DMS53 treated with DMSO at 0.1 percent for 48 hours (cell line): ENCODE data around the gene CHGA.

Source experiments
- DNase-seq: peaks from one replicate; lab custom pipeline; 2025; ENCODE audit not compliant: unreplicated experiment; lab: John Stamatoyannopoulos, UW

The CHGA gene

GRCh38 chr14:92929689-92930608 is 7.0 kb downstream of the CHGA start:
- no peak for DNase-seq

- DNase-seq = no peak
These were observed 8.0 kb downstream of the CHGA start for GRCh38 chr14:92930737-92931602.

DNA sequence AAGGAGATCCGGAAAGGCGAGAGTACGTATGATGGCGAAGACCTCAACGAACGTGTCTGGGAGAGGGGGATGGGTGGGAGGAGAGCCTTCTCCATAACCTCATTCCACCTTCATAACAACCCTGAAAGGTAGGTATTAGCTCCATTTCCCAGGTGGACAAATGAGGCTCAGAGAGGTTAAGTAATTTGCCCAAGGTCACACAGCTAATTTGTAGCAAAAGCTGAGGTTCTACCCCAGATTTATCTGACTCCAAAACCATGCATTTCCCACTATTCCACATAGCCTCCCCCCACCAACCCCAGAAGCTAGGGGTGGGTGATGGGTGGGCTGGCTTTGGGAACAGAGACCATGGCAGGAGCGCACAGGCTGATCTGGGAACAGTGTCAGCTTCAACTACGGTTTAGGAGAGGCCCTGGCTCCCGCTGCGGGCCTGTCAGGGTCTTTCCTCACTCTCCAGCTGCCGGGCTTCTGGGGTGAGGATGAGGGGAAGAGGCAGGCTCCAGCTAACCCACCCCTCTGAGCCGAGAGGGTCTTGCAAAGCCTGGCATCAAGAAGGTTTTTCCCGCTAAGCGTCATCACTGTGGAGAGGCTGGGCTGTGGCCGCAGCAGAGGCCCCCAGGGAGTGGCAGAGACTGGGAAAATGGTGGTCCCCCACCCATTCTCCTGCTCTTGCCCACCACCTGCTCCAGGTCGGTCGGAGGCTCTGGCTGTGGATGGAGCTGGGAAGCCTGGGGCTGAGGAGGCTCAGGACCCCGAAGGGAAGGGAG is 8.9 kb downstream of the CHGA start:
- no peak for DNase-seq

DNA sequence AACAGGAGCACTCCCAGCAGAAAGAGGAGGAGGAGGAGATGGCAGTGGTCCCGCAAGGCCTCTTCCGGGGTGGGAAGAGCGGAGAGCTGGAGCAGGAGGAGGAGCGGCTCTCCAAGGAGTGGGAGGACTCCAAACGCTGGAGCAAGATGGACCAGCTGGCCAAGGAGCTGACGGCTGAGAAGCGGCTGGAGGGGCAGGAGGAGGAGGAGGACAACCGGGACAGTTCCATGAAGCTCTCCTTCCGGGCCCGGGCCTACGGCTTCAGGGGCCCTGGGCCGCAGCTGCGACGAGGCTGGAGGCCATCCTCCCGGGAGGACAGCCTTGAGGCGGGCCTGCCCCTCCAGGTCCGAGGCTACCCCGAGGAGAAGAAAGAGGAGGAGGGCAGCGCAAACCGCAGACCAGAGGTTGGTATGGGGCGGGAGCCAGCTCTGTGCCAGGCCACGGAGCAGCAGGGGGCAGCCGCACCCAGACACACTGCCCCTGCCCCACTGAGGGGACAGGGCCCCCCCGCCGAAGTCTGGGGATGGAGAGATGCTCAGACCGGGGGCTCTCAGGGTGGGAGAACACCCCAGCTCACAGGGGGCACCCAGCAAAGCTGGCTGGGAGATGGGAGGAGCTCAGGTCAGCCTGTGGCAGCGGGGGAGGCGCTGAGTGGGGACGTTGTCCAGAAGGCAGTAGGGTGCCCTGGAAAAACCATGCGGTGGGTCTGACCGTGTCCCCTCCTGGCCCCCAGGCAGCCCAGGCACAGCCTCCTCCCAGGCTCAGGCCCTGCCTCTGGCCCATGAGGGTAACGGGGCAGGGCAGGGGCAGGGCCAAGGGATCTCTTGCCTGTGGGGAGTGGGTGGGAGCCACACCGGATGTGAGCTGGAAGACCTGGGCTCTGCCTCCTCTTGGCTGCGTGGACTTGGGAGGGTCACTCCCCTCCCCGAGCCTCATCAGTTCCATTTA is 9.8 kb downstream of the CHGA start:
- no peak for DNase-seq

GRCh38 chr14:92933481-92933880 is 10.5 kb downstream of the CHGA start:
- DNase-seq = no peak

- DNase-seq = no peak
These were observed 11.5 kb downstream of the CHGA start for GRCh38 chr14:92934196-92935085.

DNA sequence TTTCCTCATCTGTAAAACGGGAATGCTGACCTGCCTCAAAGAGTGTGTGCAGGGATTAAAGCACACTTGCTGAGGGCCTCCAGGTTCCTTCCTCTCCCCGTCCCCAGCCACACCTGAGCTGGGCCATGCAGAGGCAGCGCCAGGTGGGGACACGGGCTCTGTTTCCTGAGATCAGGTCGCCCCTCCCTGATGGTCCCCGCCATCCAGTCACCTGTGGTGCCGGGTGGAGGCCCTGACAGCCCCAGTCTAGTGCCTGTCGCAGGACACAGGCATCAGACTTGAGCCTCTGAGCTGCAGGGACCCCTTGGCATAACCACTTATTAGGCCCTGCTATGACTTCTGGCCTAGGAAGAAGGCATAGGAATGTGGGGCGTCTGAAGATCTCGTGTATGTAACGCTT is 12.5 kb downstream of the CHGA start:
- DNase-seq = no peak

DNA sequence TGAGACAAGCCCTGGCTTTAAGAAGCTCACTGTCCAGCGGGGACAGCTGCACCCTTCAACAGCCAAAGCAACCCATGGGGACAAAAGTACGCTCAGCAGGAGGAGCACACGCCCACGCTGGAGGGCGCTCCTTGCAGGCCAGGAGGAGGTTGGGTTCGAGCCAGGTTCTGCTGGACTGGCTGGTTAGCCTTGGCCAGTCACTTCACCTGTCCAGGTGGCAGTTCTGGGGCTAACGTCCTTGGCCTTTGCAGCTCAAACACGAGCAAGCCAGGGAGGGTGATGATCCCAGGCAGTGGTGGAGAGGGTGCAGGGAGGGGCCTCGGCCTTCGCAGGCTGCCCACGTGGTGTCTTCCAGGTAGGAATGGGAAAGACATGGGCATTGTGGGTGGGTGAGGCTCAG is 13.1 kb downstream of the CHGA start:
- no peak for DNase-seq

DNA sequence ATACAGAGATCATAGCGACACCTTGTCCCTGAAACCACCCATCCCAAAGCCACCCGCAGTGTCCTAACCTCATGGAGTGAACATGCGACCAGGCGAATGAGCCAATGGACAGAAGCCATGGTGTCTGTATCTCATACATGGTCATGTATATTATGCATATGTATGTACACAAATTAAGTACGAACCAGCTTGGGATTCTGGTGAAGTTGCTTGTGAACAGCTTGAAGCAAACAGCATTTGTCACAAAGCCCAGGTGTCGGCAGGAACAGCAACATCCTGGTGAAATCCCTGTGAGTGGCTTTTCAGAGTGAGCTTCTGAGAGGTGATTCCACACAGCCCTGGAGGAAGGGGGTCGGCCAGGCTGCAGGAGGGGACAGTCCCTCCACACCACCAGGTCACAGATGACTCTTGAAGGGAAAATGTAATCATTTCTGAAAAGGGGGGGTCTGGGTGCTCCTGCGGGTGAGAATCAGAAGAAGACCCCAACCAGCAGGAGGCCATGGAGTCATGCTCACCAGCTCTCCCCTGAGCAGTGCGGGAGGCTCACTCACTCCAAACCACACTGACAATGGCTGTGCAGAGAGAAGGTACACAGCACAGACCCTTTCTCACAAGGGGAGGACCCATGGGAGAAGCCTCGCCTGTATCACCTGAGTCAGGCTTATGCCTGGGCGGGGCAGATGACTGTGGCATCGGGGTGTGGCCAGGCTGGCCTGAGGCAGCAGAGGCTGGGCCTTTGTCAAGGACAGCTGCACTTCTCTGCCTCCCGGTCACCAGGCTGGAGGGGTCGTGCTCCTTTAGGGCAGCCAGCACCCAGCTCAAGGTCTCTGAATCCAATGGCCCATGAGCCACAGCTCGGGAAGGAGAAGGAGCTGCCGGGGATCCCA is 14.3 kb downstream of the CHGA start:
- no peak for DNase-seq

GRCh38 chr14:92938235-92938875 is 15.4 kb downstream of the CHGA start:
- DNase-seq = no peak

GRCh38 chr14:92938890-92939671 is 16.1 kb downstream of the CHGA start:
- no peak for DNase-seq

GRCh38 chr14:92939699-92940098 is 16.7 kb downstream of the CHGA start:
- no peak for DNase-seq

DNA sequence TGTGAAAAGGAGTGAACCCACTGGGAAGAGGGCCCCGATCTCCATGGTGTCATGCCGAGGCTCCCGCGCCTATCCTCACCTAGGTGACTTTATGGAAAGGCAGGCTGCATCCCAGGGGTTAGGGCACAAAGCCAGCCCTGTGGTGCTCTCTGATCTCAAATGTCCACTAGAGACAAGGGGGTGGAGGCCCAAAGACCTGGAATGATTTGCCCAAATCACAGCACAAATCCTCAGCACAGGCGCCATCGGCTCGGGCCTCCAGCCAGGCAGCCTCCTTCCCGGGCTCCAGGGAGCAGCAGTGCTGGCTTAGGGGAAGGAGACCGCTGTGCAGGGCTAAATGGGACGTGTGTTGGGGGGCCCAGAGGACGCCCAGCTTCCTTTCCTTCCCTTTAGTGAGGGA is 17.6 kb downstream of the CHGA start:
- no peak for DNase-seq

DNA sequence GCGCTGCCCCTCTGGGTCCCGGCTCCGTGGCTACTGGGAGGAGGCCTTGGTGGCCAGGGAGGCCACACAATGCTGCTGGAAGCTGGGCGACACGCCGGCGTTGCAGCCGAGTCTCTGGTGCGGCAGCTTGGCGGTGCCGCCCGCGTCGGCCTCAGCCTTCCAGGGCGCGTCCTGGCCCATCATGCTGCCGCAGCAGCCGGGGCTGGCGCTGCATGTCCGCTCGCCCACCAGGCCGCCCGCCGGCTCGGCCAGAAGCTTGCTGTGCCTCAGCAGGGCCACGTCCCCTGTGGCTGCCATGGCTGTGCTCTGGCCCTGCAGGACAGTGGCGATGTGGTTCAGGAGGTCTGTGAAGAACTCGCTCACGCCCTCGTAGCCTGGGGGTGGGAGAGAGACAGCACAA is 18.6 kb downstream of the CHGA start:
- no peak for DNase-seq

DNA sequence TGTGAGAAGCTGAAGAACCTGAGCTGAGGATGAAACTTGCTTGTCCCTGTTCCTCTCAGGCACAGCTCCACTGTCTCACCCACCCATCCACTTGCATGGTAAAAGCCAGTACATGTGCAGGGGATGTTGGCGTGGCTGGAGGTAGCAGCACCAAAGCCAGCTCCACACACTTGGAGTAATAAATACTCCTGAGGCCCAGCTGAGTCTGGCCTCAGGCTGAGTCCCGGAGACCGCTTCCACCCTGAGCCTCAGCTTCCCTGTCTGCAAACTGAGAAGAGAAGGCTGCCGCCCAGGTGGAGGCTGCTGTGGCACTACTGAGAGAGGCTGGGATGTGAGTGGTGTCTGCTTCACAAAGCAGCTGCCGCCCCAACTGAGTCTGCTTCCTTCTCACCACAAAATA is 19.2 kb downstream of the CHGA start:
- DNase-seq = no peak

GRCh38 chr14:92942576-92942975 is 19.6 kb downstream of the CHGA start:
- DNase-seq = no peak
